HG02852 (cell line): Measurements from ENCODE around the gene GALNT12.

Experiments
- ATAC-seq: cut with Tn5 transposase; IDR thresholded peaks from one replicate; pipeline ENCODE4 v1.9.1; 2021; ENCODE audit warnings: mild to moderate bottlenecking, moderate library complexity; ENCODE audit not compliant: unreplicated experiment

GALNT12 gene

DNA sequence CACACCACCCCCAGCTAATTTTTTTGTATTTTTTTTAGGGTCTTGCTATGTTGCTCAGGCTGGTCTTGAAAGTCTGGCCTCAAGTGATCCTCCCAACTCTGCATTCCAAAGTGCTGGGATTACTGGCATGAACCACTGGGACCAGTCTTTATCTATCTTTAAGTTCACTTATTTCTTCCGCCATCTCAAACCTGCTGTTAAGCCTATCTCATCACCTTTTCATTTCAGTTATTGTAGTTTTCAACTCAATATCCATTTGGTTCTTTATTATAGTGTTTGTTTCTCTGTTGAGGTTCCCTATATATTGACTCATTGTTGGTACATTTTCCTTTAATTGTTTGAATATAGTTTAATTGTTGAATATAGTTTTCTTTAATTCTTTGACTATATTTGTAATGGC, 48.1 kb downstream of the GALNT12 start:
- no peak for ATAC-seq

DNA sequence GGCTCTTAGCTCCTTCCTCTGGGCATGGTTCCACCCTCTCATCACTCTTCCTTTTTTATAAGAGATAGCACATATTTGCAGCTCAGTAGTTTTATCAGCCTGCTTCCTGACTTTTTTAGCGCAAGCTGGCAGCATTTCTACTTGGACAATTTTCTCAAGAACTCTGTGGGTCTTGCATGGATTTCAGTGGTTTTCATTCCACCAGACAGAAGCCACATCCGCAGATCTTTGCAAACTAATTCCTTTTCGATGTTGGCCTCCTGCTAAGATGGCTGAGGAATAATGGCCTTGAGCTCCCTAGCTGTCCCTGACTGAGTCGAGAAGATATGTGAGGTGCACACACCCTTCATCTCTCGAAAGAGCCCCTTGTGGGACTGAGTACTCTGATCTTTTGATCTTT, 49.5 kb downstream of the GALNT12 start:
- no peak for ATAC-seq

DNA sequence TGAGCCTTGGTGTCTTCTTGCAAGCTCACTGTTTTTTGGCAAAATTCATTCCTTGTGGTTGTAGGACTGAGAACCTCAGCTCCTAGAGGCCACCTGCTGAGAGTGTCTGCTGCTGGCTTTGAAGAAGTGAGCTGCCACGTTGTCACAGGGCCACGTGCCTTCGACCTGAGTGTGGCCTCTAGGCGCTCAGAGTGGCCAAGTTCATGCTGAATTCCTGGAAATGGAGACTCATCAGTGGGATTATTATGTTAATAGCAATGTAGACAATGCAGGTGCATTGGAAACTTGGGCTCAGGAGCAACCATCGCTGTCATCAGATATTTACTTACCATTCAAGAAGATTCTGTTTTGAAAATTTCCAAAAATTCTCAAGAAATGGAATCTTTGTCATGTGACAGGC, 52.5 kb downstream of the GALNT12 start:
- no peak for ATAC-seq

GRCh38 chr9:98860871-98861293, 53.4 kb downstream of the GALNT12 start:
- no peak for ATAC-seq

GRCh38 chr9:98861781-98862504, 54.5 kb downstream of the GALNT12 start:
- ATAC-seq, result no peak

DNA sequence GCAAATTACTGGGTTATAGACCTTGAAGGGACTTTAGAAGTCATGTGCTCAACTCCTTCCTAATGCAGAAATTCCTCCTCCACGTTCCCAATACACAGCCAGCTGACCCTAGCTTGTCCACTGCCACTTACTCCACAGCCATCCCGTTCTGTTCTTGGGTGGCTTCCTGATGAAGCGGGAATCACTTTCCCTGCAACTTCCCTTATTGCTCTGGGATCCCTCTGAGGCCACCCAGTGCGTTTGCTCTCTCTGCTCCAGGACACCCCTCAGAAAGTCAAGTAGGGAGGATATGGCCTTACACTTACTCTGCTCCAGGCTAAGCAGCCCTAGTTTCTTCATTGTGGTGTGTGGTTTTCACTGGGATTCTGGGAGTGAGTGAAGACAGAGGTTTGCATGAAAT, 55.5 kb downstream of the GALNT12 start:
- ATAC-seq, result no peak

- no peak for ATAC-seq
Observed at GRCh38 chr9:98864281-98865174, 57.1 kb downstream of the GALNT12 start.

- no peak for ATAC-seq
Observed at GRCh38 chr9:98865284-98865875, 57.9 kb downstream of the GALNT12 start.

DNA sequence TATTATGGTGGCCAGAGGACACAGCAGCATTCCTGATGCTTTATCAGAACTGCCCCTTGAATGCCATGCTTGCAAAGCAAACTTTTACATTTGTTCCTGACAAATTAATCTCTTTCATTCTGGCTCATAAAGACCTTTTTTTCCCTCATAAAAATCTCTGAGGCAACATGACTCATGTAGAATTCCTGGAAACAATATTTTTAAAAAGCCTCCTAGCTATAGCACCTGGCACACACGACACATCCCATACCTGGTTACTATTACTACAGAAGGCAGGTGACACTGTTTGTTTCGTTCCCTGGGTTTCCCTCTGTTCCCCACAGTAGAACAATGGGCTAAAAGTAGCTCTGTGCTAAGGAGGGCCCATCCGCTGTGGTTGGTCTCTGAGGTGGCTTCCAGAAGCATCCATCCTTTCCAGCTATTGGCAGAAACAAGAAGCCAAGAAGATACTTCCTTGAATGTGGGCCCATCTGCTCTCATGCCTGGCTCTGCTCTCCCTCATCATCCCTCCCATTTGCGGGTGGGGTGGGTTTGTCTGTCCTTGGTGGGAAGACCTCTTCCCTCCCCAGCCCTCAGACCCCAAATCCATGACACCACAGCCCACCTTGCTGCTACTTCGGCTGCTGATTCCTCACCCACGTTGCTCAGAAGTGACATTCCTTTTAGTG, 59.1 kb downstream of the GALNT12 start:
- no peak for ATAC-seq

- no peak for ATAC-seq
Observed at GRCh38 chr9:98867103-98867428, 59.6 kb downstream of the GALNT12 start.

DNA sequence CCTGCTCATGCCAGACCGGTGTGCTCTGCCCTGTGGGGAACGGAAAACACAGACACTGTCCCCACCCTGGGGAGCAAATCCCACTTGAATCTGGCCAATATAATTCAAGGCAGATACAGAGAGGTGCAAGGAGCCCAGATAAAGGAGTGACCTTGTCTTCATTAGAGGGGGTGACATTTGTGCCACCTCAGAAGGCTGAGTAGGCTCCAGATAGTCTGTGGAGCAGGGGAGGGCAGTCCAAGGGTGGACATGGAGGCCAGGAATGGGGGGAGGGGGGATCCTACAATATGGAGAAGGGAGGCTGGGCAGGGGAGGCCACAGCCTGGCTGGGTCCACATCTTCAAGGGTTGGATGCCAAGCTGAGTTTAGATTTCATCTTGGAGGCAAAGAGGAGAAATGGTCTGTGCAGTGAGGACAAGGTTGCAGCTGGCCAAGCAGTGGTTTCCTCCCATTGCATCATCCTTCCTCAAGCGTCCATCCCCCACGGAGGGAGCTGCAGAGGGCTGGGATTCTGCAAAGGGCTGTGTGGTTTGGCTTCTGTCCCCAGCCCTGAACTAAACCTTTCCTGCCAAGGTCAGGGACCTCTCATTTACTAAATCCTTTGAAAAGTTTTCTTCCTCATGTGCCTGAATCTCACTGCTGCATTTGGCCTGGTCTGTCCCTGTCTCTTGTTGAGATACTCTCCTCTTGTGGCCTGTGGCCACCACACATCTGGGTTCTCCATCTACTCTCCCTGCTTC, 60.1 kb downstream of the GALNT12 start:
- ATAC-seq, result no peak

GRCh38 chr9:98869078-98869745, 61.7 kb downstream of the GALNT12 start:
- ATAC-seq, result no peak

- ATAC-seq, result no peak
Observed at GRCh38 chr9:98869866-98870265, 62.4 kb downstream of the GALNT12 start.

DNA sequence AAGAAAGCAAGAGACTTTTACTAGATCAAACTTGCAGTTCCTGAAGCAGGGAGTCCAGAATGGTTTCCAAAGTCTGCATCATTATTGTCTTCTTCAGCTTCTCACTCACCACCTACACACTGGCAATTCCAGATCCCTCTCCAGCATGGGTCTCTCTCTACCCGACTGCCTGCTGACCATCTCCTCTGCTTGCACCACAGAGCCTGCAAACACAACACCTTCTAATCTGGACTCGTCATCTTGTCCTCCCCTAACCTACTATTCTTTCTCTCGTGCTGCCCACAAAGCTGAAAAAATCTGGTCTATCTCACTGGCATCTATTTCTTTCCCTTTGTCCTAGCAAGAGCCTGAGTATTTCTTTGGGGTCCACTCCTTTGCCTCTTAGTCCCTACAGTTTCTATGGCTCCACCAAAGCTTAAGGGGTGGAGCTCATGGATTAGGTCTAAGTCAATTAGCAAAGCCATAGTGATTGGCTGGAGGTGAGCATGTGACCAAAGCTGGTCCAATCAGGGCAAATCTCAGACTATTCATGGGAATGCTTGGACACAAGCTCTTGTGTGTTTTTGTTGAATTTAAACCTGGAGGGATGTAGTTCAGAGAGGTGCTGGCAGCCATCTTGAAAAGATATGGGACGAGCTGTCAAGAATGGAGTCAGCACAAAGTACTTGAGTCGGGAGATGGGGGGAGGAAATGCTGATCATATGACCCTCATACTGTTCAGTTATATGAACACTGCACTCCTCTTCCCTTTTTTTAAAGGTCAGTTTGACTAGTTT, 63.5 kb downstream of the GALNT12 start:
- ATAC-seq, result no peak

DNA sequence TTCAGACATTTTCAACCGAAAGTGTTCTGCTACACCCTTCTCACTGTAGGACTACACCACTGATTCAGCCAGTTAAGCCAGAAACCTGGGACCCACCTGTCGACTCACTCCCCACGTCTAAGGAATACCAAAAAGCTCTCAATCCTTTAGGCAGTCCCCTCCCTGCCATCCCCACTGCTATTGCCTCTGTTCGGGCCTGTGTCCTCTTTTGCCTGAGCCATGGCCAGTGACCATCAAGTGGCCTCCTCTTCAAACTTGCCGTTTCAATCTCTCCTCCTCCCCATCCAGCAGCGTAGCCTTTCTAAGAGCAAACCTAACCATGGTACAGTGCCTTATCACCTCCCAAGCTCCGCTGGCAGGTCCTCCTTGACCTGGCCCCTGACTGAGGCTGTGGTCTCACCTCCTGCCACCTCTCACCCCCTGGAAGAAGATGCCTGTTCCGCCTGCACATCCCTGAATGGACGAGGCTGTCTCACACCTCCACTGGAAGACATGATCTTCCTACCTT, 64.1 kb downstream of the GALNT12 start:
- ATAC-seq, result no peak

GRCh38 chr9:98873526-98873925, 66.1 kb downstream of the GALNT12 start:
- no peak for ATAC-seq

GRCh38 chr9:98873951-98874371, 66.5 kb downstream of the GALNT12 start:
- no peak for ATAC-seq

GRCh38 chr9:98874721-98875255, 67.3 kb downstream of the GALNT12 start:
- no peak for ATAC-seq

DNA sequence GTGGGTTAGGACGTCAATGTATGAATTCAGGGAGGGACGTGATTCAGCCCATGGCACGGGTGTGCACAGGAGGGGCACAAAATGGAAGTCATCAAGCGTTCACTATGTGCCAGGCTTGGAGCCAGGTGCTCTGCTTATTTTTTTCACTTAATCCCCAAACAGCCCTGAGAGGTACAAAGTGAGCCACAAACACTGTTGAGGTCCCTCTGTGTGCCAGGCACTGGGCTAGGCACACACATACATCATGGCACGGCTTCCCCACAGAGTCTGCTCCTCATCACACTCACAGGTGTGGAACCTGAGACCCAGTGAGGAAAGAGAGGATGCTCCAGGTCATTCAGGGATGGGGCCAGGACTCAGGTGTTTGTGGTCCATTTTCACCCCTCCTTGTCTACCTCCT, 68.1 kb downstream of the GALNT12 start:
- no peak for ATAC-seq
